NT2/D1 (cell line): Measurements from ENCODE around the gene TMEM179.

Experiments used
- SUZ12 ChIP-seq: IDR thresholded peaks from 2 replicates; pipeline ENCODE4 v1.6.1; 2011; ENCODE audit not compliant: insufficient read length, insufficient read depth; ENCODE audit errors: extremely low read depth
- YY1 ChIP-seq: IDR thresholded peaks from 2 replicates; pipeline ENCODE4 v1.6.1; 2011; ENCODE audit not compliant: insufficient read length, insufficient read depth
- ZNF274 ChIP-seq: IDR thresholded peaks from 2 replicates; pipeline ENCODE4 v1.6.1; 2011; ENCODE audit warnings: mild to moderate bottlenecking, low read depth, low read length

DNA sequence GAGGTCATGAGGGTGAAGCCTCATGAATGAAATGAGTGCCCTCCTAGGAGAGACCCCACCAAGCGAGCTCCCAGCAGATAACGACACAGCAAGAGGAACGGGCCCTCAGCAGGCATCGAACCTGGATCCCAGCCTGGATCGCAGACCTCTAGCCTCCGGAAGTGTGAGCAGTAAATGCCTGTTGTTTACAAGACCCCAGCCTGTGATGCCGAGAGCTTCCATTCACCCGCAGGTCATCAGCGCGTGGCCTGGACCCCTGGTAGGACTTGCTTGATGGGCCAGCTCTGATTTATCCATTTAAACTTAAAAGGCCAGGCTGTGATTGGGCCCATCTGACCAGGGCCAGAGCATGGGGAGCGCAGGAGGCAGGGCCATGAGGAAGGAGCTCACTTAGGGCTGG, 7.0 kb downstream of the TMEM179 start:
- no peak for TF ChIP-seq YY1
- no peak for TF ChIP-seq ZNF274
- TF ChIP-seq SUZ12 = no peak
